C1 segment of cervical spinal cord (tissue), 14 donors: Measurements from ENCODE around the gene SSC5D.
A peak's percentile ranks its signal among the peaks of the same experiment; 100 is the strongest.
"Not testable (repeated sequence)": the region's sequence is repeated elsewhere in the genome, so short reads cannot be mapped to it uniquely, and the experiment has no call there.

Experiments used
- DNase-seq, 14 donors: peaks; one replicate each; lab custom pipeline; 2025; lab: John Stamatoyannopoulos, UW

SSC5D gene

GRCh38 chr19:55487924-55488687 is at the start of gene SSC5D:
Gene SSC5D, plus strand, starts transcription at chr19:55488436. Its CDS starts 154 bp downstream, at chr19:55488590.
- DNase-seq, result peak in 6 of 14 donors; percentile 14 to 38 (median 26)

GRCh38 chr19:55439052-55439451 is 49.2 kb upstream of the SSC5D start:
- no peak for DNase-seq

- DNase-seq, result no peak
Observed at GRCh38 chr19:55440411-55441105, 47.7 kb upstream of the SSC5D start.

DNA sequence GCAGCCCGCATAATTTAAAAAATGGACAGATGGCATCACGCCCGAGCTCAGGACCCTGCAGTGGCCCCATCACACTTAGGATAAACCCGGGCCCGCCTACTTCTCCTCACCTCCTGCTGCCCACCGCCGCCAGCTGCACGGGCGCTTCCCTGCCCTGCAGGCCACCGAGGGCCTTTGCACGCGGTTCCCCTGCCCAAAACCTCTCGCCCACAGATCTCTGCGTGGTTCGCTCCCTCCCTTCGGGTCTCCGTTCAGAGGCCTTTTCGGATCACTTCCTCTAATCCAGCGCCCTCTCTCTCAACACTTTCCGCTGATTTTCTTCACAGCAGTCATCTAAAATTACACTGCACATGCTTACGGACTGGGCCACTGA is 46.9 kb upstream of the SSC5D start:
- no peak for DNase-seq

- DNase-seq, result no peak
Observed at GRCh38 chr19:55441692-55442321, 46.4 kb upstream of the SSC5D start.

DNA sequence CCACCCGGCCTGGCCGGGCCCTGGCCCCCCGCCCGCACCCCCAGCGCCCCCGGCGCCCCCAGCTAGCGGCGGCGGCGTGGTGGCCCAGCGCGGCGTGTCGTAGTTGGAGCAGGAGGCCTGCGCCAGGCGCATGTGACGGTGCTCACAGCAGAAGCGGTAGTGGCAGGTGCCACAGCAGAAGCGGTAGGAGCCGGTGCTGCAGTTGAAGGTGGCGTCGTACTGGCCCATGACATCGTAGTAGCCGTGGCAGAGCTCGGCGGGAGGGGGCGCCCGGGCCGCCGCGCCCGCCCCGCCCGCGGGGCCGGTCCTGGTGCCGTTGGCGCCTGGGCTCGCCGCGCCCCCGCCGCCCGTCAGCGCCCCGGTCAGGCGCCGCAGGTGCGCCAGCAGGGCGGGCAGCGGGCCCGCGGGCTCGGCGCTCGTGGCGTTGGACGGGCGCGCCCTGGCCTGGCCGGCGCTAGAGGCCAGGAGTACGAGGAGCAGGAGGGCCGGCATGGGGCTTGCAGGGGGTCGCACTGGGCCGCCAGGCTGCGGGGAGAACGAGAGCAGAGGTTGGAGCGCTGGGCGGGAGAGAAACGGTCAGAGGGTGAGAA is 45.8 kb upstream of the SSC5D start:
- DNase-seq, result no peak

- DNase-seq, result peak in 7 of 14 donors; percentile 7 to 37 (median 19)
Observed at GRCh38 chr19:55443045-55443823, 45.0 kb upstream of the SSC5D start, which contains the start of gene SHISA7. Gene SHISA7, minus strand, starts transcription at chr19:55443300. Its CDS starts 437 bp downstream, at chr19:55442863.

- no peak for DNase-seq
Observed at GRCh38 chr19:55443824-55444480, 44.3 kb upstream of the SSC5D start.

DNA sequence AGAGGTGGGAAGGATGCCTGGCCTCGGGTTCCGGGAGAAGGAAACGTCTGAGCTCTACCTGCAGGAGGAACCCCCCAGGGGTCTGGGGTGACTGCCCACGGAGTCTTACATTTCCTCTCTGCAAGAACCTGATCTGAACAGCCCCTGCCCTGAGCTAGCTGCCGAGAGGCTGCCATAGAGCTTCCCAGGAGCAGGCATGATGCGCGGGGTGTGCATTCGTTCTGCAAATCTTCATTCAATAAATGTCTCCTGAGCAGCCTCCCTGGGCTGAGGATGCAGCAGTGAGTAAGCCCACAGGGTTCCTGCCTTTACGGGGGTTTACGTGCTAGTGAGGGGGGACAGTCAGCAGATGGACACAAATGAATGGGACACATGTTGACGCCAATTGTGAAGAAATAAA is 43.6 kb upstream of the SSC5D start:
- DNase-seq, result no peak

- no peak for DNase-seq
Observed at GRCh38 chr19:55446060-55446459, 42.2 kb upstream of the SSC5D start.

DNA sequence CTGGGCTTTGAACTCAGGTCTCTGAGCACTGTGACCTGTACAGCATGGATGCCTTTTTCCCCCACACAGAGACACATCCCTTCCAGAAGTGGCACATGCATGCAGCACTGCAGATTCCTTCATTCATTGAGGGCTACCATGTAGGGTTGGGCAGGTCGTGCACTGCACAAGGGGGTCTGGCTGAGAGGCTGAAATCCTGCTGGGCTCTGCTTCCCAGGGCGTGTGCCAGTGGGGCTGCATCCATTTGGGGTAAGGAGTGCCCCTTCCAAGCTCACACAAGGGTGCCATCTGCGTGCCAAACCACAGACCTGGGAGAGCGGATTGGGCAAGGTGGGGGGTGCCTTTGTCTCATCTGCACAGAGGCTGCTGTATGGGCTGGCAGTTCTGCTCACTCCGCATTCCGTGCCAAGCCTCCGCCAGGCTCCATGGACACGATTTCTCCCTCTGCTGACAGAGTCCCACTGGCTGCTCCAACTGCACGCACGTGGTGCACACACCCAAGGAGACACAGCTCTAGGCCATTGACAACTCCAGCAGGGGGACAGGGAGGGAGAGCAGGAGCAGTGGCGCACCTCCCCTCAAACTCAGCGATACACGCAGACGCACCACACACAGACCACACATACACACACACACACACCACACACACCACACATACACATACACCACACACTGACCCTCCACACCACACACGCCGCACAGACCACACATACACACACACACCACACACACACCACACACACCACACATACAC is 40.6 kb upstream of the SSC5D start:
- DNase-seq, result peak in 12 of 14 donors; percentile 16 to 66 (median 38)

- not testable (repeated sequence) for DNase-seq
Observed at GRCh38 chr19:55448175-55448490, 40.1 kb upstream of the SSC5D start.

DNA sequence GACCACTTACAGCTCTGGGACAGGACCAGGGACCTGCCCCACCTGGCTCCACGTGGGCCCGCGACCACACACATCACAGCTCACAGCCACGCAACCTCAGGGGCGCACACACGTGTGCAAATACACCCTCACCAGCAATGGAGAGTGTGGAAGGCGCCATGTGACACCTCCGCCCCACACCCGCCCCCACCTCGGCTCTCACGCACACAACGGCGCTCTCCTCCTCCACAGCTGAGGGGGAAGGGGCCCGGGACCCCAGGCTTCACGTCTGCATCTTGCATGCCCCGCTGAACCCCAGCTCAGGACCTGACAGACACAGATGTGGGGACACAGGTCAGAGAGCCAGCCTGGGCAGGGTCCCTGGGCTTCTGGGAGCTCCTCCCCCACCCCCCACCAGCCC is 38.8 kb upstream of the SSC5D start:
- DNase-seq, result no peak

DNA sequence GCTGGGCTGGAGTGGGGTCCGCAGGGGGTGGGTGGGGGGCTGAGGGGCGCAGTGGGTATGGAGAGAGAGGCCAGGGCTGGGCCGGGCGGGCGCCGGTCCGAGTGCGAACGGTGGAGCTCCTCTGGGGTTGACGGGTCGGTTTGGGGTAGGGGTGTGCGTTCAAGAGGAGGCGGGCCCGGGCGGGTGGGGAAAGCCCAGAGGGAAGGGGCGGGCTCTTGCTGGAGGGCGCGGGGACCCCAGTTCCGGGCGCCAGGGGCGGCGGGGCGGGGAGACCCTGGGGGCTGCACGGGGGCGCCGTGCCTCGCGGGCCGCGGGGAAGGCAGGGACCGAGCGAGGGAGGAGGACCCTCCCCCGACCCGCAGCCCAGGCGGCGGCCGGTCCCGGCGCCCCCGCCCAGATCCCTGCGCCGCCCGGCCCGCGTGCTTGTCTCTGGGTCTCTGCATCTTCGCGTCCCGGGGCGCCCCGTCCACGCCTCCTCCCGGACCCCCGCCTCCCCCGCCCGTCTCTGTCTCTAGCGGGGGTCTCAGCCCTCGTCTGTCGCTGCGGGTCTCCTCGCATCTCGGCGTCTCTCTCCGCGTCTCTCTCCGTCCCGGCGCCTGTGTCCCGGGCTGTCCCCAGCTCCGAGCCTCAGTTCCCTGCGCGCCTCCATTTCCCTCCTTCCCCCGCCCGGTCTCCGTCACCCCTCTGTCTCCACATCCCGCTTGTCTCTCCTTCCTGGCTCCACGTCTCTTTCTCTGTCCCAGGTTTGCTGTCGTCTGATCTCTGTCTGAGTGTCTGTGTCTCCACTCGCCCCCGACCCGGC is 36.9 kb upstream of the SSC5D start:
- peak in 1 of 14 donors; percentile 27 for DNase-seq

DNA sequence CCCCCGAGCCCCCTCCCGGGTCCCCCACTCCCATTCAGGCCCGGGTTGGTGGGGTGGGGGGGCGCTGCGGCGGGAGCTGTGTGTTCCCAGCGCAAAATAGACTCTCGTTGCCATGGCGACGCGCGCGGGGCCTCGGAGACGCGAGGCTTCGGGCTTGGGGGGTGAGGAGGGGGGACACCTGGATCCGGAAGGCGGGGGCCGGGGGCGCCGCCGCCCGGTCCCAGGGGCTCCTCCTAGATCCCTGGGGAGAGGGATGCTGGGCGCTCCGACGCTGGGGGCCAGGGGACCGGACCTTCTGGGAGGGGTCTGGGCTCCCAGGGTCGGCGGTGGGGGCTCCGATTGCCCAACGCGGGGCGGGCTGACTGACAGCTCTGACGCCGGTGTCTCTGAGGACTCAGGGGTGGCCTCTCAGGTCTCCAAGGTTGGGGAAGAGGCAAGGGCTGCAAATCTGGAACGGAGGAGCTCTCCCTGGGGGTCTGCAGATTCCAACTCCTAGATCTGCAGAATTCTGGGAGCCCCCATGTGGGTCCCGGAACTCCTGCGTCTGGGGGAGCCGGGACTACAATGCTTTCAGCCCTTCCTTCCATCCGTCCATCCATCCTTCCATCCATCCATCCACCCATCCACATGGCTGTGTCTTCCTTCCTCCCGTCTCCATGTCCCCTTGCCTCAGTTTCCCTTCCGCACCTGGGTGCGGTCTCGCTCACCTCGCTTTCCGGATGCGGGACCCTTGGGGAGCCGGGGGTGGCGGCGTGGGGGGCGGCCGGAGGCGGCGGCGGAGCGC is 36.1 kb upstream of the SSC5D start:
- DNase-seq, result peak in 6 of 14 donors; percentile 6 to 45 (median 20)

- DNase-seq, result peak in 13 of 14 donors; percentile 49 to 92 (median 85)
Observed at GRCh38 chr19:55452749-55453346, 35.4 kb upstream of the SSC5D start.

DNA sequence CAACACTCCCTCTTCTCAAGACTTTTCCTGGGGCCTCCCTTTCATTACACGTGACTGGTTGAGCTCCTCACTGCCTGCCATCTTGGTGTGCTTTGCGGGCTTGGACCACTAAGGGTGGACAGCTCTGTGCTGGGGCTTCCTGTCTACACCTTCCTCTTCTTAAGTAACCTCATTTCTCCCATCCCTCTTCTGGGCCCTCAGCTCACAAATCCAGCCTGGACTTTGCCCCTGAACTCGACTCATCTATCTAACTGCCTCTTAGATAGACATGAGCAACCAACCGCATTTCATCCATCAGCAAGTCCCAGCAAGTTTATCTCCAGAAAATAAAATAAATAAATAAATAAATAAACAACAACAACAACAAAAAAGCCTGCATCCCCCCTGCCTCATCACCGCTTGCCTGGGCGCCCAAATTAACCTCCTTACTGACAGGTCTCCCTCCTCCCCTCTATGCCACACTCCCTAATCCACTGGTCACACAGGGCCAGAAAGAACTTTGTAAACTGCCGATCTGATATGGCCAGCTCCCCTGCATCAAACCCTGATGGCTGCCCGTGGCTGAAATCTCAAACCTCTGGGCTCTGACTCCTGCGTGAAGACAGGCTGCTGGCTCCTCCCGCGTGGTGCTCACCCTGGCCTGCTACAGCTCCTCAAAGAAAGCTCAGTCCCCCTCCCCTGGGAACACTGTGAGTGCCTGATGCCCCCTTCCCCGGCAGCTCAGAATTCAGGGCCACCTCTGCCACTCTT is 34.5 kb upstream of the SSC5D start:
- DNase-seq, result no peak
